ENCODE measurements around the gene SLC12A5.
"Not testable (repeated sequence)": the region's sequence is repeated elsewhere in the genome, so short reads cannot be mapped to it uniquely, and the experiment has no call there.

The SLC12A5 gene

GRCh38 chr20:46028772-46029371, at the start of gene SLC12A5:
TSS of gene SLC12A5 (plus strand) at chr20:46029215. CDS start at chr20:46029345, 130 bp downstream.
- DNase-seq = no peak

- DNase-seq = no peak
Observed at GRCh38 chr20:45981261-45981660, 47.8 kb upstream of the SLC12A5 start.

GRCh38 chr20:45983279-45983743, 45.7 kb upstream of the SLC12A5 start:
- DNase-seq = no peak

DNA sequence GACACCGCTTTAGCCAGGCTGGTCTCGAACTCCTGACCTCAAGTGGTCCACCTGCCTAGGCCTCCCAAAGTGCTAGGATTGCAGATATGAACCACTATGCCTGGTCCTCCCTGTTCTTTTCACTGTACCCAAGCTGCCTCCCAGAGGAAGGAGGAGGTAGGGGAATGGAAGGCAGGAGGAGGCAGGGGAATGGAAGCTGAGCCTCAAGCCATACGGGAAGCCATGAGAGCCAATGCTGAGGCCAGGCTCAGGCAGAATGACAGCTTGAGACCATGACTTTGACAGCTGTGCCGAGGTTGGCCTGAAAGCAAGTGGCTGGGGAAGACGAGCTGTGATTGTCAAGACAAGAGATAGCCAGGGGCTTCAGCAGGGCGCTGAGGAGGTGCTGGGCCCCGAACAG, 43.4 kb upstream of the SLC12A5 start:
- no peak for DNase-seq

- DNase-seq = no peak
Observed at GRCh38 chr20:45987108-45987780, 41.8 kb upstream of the SLC12A5 start.

DNA sequence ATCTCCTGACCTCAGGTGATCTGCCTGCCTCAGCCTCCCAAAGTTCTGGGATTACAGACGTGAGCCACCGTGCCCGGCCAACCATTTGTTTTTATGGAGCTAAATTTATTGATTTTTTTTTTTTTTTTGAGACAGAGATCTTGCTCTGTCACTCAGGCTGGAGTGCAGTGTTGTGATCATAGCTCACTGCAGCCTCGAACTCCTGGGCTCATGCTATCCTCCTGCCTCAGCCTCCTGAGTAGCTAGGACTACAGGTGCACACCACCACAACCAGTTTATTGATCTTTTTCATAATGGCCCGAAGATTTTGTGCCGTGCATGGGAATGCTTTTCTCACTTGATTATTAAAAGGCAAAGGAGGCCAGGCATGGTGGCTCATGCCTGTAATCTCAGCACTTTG, 40.2 kb upstream of the SLC12A5 start:
- not testable (repeated sequence) for DNase-seq

GRCh38 chr20:45991616-45992015, 37.4 kb upstream of the SLC12A5 start:
- DNase-seq = no peak

DNA sequence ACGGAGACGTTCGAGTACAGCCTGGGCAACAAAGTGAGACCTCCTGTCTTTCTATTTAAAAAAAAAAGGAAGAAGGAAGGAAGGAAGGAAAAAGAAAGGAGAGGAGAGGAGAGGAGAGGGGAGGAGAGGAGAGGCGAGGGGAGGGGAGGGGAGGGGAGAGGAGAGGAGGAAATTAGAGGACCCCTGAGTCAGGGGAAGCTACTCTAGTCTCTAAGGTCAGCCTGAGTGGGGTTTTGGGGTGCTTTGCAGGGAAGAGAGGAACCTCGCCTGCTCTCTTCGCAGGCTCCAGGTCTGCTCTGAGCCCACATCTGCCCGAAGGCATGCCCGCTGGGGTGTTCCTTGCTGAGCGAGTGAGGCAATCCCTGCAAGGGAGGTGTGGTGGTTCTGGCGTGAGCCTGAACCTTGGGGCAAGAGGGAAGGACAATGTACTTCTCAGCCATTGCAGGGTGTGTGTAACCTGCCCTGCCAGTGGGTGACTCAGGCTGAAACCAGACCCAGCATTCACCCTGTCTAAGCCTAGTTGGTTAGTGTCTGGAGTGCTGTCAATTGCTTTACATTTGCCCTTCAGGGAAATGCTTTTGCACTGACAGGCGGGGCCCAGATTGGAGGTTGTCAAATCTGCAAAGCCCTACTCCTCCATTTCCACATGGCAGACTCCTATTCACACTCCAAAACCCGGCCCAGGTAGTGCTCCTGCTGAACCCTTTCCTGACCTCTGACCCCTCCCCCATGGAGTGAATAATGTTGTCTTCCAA, 35.6 kb upstream of the SLC12A5 start:
- DNase-seq = peak; percentile 59

- DNase-seq = no peak
Observed at GRCh38 chr20:45994761-45995493, 34.1 kb upstream of the SLC12A5 start.

DNA sequence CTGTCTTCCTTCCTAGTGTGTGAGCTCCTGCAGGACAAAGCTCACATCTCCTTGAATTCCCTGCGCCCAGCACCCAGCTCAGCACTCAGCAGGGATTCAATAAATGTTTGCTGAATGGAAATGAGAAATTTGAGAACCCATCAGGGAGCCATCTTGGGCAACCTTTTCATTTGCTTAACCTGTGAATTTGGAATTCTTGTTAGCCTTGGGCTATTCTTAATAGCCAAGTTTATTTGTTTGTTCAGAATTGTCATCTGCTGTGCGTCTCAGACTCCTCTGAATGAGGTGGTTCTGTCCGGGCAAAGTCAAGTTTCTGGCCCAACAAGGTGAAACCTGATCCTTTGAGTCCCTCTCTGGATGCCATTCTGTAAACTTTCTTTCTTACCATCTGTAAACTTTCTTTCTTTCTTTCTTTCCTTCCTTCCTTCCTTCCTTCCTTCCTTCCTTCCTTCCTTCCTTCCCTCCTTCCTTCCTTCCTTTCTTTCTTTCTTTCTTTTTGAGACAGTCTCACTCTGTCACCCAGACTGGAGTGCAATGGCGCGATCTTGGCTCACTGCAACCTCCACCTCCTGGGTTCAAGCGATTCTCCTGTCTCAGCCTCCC, 33.4 kb upstream of the SLC12A5 start:
- not testable (repeated sequence) for DNase-seq

- no peak for DNase-seq
Observed at GRCh38 chr20:45997187-45997586, 31.8 kb upstream of the SLC12A5 start.

DNA sequence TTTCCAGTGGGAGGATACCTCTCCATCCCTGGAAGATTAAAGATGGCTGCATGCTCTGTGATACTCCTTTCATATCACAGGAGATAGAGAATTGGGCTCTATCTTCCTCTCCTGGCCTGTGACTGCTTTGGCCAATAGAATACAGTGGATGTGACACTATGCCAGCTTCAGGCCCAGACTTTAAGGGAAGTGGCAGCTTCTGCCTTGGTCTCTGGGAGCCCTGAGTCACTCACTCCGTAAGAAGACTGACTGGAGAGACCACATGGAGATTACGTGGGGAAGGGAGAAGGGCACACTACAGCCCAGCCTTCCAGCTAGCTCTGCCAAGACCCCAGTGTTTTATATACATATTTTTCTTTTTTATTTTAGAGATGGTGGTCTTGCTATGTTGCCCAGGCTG, 30.7 kb upstream of the SLC12A5 start:
- peak; percentile 53 for DNase-seq

- peak; percentile 66 for DNase-seq
Observed at GRCh38 chr20:45998761-45999160, 30.3 kb upstream of the SLC12A5 start.

DNA sequence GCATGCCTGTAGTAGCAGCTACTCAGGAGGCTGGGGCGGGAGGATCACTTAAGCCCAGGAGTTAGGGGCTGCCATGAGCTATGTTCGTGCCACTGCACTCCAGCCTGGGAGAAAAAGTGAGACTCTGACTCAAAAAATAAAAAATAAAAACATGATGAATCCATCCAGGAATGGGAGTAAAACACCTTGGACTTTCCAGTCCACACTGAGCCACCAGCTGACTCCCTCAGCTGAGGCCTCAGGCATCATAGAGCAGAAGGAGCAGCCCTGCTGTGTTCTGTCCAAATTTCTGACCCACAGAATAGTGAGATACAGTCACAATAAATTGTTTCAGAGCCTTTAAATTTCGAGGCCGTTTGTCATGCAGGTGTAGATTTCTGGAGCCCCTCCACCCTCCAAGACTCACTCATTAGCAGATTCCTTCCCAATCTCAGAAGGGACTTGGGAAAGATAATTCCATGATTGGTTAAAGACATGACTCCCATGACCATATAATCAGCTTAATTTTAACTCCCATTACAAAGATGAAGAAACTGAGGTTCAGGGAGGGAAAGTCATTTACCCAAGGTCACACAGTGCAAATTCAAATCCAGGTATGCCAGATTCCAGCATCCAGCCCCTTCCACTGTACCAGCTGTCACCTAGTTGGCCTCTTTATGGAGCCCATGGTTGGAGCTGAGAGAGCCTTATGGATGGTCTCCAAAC, 29.3 kb upstream of the SLC12A5 start:
- no peak for DNase-seq

DNA sequence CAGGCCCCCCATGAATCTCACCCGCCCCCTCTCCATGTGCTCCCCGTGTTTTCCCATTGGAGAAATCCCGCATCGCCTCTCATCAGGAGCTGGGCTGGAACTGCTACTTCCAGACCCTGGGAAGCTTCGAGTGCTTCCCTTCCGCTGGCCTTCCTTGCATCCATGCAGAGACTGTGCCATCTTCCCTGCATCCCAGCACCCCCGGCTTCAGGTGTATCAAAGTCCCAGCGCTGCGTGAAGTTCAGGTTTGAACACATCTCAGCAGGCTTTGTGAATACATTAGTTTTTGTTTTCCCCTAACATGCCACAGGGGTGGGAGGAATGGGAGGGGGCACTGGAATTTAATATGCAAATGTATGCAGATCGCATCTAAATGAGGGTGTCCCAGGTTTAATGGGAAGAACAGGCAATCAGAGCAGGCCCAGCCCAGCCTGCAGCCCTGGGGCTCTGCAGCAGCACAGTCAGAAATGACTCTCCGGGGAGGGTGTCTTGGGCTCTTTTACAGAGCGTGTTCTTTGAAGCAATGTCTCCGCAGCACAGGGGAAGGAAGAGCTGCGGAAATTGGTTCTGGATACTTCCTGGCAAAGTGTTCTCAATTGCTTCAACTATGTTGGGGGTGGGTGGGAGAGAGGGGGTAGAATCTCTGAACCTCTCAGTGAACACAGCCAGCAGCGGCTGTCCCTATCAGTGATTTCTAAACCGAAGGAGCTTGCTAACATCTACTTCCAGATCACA, 28.6 kb upstream of the SLC12A5 start:
- DNase-seq = no peak

DNA sequence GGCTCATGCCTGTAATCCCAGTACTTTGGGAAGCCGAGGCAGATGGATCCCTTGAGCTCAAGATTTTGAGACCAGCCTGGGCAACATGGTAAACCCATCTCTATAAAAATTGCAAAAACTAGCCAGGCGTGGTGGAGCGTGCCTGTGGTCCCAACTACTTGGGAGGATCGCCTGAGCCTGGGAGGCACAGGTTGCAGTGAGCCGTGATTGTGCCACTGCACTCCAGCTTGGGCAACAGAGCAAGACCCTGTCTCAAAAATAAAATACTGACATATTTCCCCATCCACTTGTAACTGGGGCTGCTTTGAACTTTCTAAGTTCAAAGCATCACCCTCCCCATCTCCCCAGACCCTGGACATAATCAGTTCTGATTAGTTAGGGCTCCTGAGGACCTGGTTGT, 27.5 kb upstream of the SLC12A5 start:
- no peak for DNase-seq

DNA sequence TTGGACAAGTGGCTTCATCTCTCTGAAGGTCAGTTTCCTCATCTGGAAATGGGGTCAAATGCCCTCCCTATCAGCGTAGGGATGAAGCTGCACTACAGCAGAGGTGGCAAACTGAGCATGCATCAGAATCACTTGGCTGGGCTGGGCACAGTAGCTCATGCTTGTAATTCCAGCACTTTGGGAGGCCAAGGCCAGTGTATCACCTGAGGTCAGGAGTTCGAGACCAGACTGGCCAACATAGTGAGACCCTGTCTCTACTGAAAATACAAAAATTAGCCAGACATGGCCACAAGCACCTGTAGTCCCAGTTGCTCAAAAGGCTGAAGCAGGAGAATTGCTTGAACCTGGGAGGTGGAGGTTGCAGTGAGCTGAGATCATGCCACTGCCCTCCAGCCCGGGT, 27.0 kb upstream of the SLC12A5 start:
- no peak for DNase-seq

DNA sequence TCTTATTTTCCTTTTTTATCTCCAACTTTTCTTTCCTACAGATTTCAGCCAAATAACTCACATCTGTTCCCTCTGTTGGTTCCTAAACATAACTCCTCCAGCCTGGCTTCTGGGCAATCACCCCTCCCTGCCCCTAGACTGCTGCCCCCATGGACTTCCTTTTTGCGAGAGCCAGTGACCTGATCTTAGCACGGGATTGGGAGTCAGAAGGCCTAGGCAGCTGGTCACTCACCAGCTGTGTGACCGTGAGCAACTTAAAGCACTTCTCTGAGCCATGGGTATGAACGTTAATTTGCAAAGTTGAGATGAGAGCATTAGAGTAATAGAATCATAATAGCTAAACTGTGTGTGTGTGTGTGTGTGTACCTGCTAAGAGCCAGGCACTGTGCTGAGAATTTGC, 24.8 kb upstream of the SLC12A5 start:
- no peak for DNase-seq

- DNase-seq = peak; percentile 83
Observed at GRCh38 chr20:46004889-46005473, 24.0 kb upstream of the SLC12A5 start.

DNA sequence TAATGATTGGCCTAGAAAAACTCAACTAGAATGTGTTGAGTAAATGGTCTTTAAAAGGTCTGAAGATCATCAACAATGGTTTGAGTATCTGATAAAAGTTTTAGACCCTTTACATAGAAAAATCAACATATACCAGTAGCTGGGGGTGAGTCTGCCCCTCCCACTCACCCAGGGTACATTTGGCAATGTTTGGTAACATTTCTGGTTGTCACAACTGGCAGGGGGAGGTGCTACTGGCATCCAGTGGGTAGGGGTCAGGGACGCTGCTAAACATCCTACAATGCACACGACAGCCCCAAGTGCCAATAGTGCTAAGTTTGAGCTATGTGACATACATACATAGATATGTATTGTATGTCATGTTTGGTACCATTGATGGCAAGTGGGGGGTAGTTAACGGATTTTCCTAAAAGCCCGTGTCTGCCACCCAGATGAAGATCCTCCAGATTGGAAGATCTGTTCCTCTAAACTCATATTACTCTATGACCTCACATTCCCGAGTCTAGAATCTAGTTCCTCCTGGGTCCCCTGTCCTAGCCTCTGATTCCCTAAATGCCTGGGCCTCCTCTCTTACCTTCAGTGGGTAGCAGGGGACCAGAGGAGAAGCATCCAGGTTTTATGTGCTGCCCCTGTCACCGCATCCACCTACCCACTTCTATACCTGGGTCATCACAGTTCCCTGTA, 22.9 kb upstream of the SLC12A5 start:
- DNase-seq = no peak

Measured in SIG-M5 (cell line).